H1 (cell line): ENCODE measurements around the gene MPC1. TPM values are rescaled to one million over a fixed set of nuclear protein-coding genes. Genes with fewer than 3 reads are reported as not detected.

Source experiments
- CTCF ChIA-PET: fragments of 300-600 bp; sonication (Branson Sonifier 250); formaldehyde crosslinking; loops from one replicate; lab custom pipeline; 2021; ENCODE audit not compliant: partially characterized antibody; lab: Charles Lee
- POLR2A ChIA-PET: fragments of 300-600 bp; sonication (Branson Sonifier 250); formaldehyde crosslinking; loops from one replicate; lab custom pipeline; 2021; ENCODE audit warnings: inconsistent platforms; ENCODE audit not compliant: partially characterized antibody; lab: Charles Lee
- DNase-seq, 2 experiments: peaks; one replicate each; pipeline versions ENCODE4 v3.0.0 to v3.0.0-alpha.2; 2010 to 2022; ENCODE audit warnings: low spot score in 2 of 2, low read depth in 1 of 2, mixed read lengths in 1 of 2
- FAIRE-seq: peaks from 2 replicates; lab custom pipeline; 2011; peaks lifted over from hg19 to GRCh38; lab: Jason Lieb, UNC
- H2AFZ ChIP-seq: 2 replicates; pipeline ENCODE4 v1.8.1; 2012; ENCODE audit warnings: low read length, inconsistent platforms
- H2AK5ac ChIP-seq: 2 replicates; pipeline ENCODE4 v1.6.1; 2013; ENCODE audit warnings: low read depth, low read length
- H2BK120ac ChIP-seq: replicated peaks from 2 replicates; pipeline ENCODE3; 2013; ENCODE audit warnings: low read depth, low read length, inconsistent platforms
- H2BK12ac ChIP-seq: 2 replicates; pipeline ENCODE4 v1.6.1; 2013; ENCODE audit warnings: low read depth, low read length
- H2BK15ac ChIP-seq: 2 replicates; pipeline ENCODE4 v1.6.1; 2013; ENCODE audit warnings: low read length
- H2BK20ac ChIP-seq: 2 replicates; pipeline ENCODE4 v1.6.1; 2013; ENCODE audit warnings: low read length
- H2BK5ac ChIP-seq: 2 replicates; pipeline ENCODE4 v1.6.1; 2013; ENCODE audit warnings: low read depth, low read length
- H3K14ac ChIP-seq: 2 replicates; pipeline ENCODE4 v1.6.1; 2013; ENCODE audit warnings: inconsistent platforms; ENCODE audit not compliant: insufficient read length
- H3K18ac ChIP-seq: 2 replicates; pipeline ENCODE4 v1.6.1; 2013; ENCODE audit warnings: low read length; ENCODE audit errors: extremely low read depth
- H3K23ac ChIP-seq: 2 replicates; pipeline ENCODE4 v1.6.1; 2013; ENCODE audit warnings: inconsistent platforms; ENCODE audit not compliant: insufficient read length
- H3K23me2 ChIP-seq: 2 replicates; pipeline ENCODE4 v1.6.1; 2013; ENCODE audit warnings: low read depth, low read length
- H3K27ac ChIP-seq: 2 replicates; pipeline ENCODE4 v1.6.1; 2011; ENCODE audit warnings: low read depth, low read length, inconsistent platforms
- H3K27me3 ChIP-seq, 4 experiments: replicated peaks in 1 of 4; 1 replicate in 1 of 4; 2 replicates in 3 of 4; pipeline versions ENCODE4 v1.6.1 to v1.8.1; 2011 to 2013; ENCODE audit warnings: low read length in 3 of 4, mild to moderate bottlenecking in 3 of 4, inconsistent platforms in 2 of 4, mixed read lengths in 2 of 4, moderate library complexity in 1 of 4; ENCODE audit not compliant: control insufficient read depth in 3 of 4, insufficient read depth in 3 of 4; ENCODE audit errors: extremely low read depth in 1 of 4
- H3K36me3 ChIP-seq, 4 experiments: 2 replicates each; pipeline versions ENCODE4 v1.6.1 to v1.8.1; 2011 to 2013; ENCODE audit warnings: mild to moderate bottlenecking in 4 of 4, low read length in 3 of 4, moderate library complexity in 2 of 4, control low read depth in 1 of 4, inconsistent platforms in 1 of 4; ENCODE audit not compliant: insufficient read depth in 4 of 4, control insufficient read depth in 2 of 4
- H3K4ac ChIP-seq: replicated peaks from 2 replicates; pipeline ENCODE3; 2013; ENCODE audit warnings: low read length, low read depth, mixed read lengths, inconsistent platforms; ENCODE audit not compliant: insufficient read length
- H3K4me1 ChIP-seq, 4 experiments: replicated peaks in 1 of 4; 1 replicate in 1 of 4; 2 replicates in 3 of 4; pipeline versions ENCODE4 v1.6.1 to v1.8.1; 2011 to 2013; ENCODE audit warnings: low read length in 3 of 4, inconsistent platforms in 2 of 4, mixed read lengths in 1 of 4; ENCODE audit not compliant: insufficient read depth in 4 of 4, control insufficient read depth in 3 of 4
- H3K4me2 ChIP-seq, 2 experiments: 2 replicates each; pipeline versions ENCODE4 v1.6.1 to v1.8.1; 2011 to 2013; ENCODE audit warnings: low read depth in 2 of 2, low read length in 2 of 2, control low read depth in 1 of 2, inconsistent platforms in 1 of 2, mild to moderate bottlenecking in 1 of 2; ENCODE audit not compliant: insufficient read depth in 1 of 2
- H3K4me3 ChIP-seq, 4 experiments: fragments of 200-600, 300-600 bp in 1 of 4; sonication (generic), shearing (Covaris generic), sonication (Bioruptor Twin) in 1 of 4; 2 replicates each; pipeline versions ENCODE4 v1.5.1 to v1.8.1; 2011 to 2016; ENCODE audit warnings: low read length in 4 of 4, low read depth in 3 of 4, control low read depth in 2 of 4, inconsistent platforms in 2 of 4, mild to moderate bottlenecking in 2 of 4, mixed read lengths in 1 of 4, moderate library complexity in 1 of 4; ENCODE audit not compliant: insufficient read depth in 2 of 4; ENCODE audit errors: extremely low read depth in 1 of 4
- H3K56ac ChIP-seq: replicated peaks from 2 replicates; pipeline ENCODE3; 2013; ENCODE audit warnings: low read depth, mild to moderate bottlenecking, mixed read lengths, low read length, inconsistent platforms; ENCODE audit not compliant: insufficient read length
- H3K79me1 ChIP-seq: 2 replicates; pipeline ENCODE4 v1.6.1; 2013; ENCODE audit warnings: low read depth, low read length, control low read depth
- H3K79me2 ChIP-seq, 2 experiments: 2 replicates each; pipeline versions ENCODE4 v1.6.1 to v1.8.1; 2012 to 2013; ENCODE audit warnings: low read length in 2 of 2, mild to moderate bottlenecking in 2 of 2, inconsistent platforms in 1 of 2; ENCODE audit not compliant: insufficient read depth in 2 of 2, control insufficient read depth in 1 of 2
- H3K9ac ChIP-seq, 4 experiments: replicated peaks in 1 of 4; 1 replicate in 1 of 4; 2 replicates in 3 of 4; pipeline versions ENCODE4 v1.6.1 to v1.8.1; 2011 to 2013; ENCODE audit warnings: low read depth in 3 of 4, low read length in 3 of 4, control low read depth in 2 of 4, mild to moderate bottlenecking in 2 of 4, moderate library complexity in 2 of 4, inconsistent platforms in 1 of 4; ENCODE audit errors: extremely low read depth in 1 of 4
- H3K9me3 ChIP-seq, 2 experiments: 2 replicates each; pipeline versions ENCODE4 v1.6.1 to v1.8.1; 2012 to 2013; ENCODE audit warnings: mild to moderate bottlenecking in 2 of 2, moderate library complexity in 2 of 2, control low read depth in 1 of 2, inconsistent platforms in 1 of 2, low read depth in 1 of 2, low read length in 1 of 2, mixed read lengths in 1 of 2; ENCODE audit not compliant: insufficient read depth in 2 of 2
- H4K20me1 ChIP-seq, 2 experiments: replicated peaks in 1 of 2; 2 replicates each; pipeline versions ENCODE3 to v1.8.1; 2011 to 2013; ENCODE audit warnings: inconsistent platforms in 2 of 2, low read length in 2 of 2, mild to moderate bottlenecking in 1 of 2; ENCODE audit not compliant: insufficient read depth in 2 of 2, control insufficient read depth in 1 of 2
- H4K5ac ChIP-seq: 2 replicates; pipeline ENCODE4 v1.6.1; 2013; ENCODE audit warnings: low read length, low read depth, mixed read lengths, inconsistent platforms; ENCODE audit not compliant: insufficient read length
- H4K8ac ChIP-seq: 2 replicates; pipeline ENCODE4 v1.8.0; 2013; ENCODE audit warnings: mild to moderate bottlenecking, moderate library complexity, low read length, inconsistent platforms; ENCODE audit not compliant: insufficient read depth; ENCODE audit errors: extremely low read depth
- H4K91ac ChIP-seq: replicated peaks from 2 replicates; pipeline ENCODE3; 2013; ENCODE audit warnings: low read length, mixed read lengths, inconsistent platforms; ENCODE audit not compliant: insufficient read length
- BACH1 ChIP-seq: IDR thresholded peaks from 2 replicates; pipeline ENCODE4 v1.6.1; 2012; ENCODE audit warnings: low read length, improper control_type of control experiment
- EP300 ChIP-seq, 2 experiments: IDR thresholded peaks; 1 replicate in 1 of 2; 2 replicates in 1 of 2; pipeline ENCODE4 v1.6.1; 2011 to 2012; ENCODE audit warnings: low read depth in 2 of 2, low read length in 2 of 2, mild to moderate bottlenecking in 2 of 2, borderline replicate concordance in 1 of 2, inconsistent platforms in 1 of 2, moderate library complexity in 1 of 2
- GABPA ChIP-seq: IDR thresholded peaks from 2 replicates; pipeline ENCODE4 v1.6.1; 2011; ENCODE audit warnings: mild to moderate bottlenecking, low read length, moderate library complexity, borderline replicate concordance; ENCODE audit not compliant: insufficient read depth
- JUN ChIP-seq: IDR thresholded peaks from 2 replicates; pipeline ENCODE4 v1.6.1; 2011; ENCODE audit warnings: low read depth, mild to moderate bottlenecking, improper control_type of control experiment, low read length
- JUND ChIP-seq: IDR thresholded peaks from 2 replicates; pipeline ENCODE4 v1.6.1; 2011; ENCODE audit warnings: mild to moderate bottlenecking, improper control_type of control experiment, low read length
- MAX ChIP-seq: IDR thresholded peaks from 2 replicates; pipeline ENCODE4 v1.6.1; 2012; ENCODE audit warnings: inconsistent platforms
- POLR2AphosphoS5 ChIP-seq: IDR thresholded peaks from 2 replicates; pipeline ENCODE4 v1.6.1; 2011; ENCODE audit warnings: low read depth, low read length
- RXRA ChIP-seq: IDR thresholded peaks from 2 replicates; pipeline ENCODE4 v1.6.1; 2011; ENCODE audit warnings: low read depth, mild to moderate bottlenecking, low read length, moderate library complexity; ENCODE audit not compliant: insufficient read depth
- SIN3A ChIP-seq, 2 experiments: IDR thresholded peaks in 1 of 2; conservative IDR thresholded peaks in 1 of 2; 2 replicates each; pipeline ENCODE4 v1.6.1; 2011 to 2012; ENCODE audit warnings: low read length in 2 of 2, improper control_type of control experiment in 1 of 2, low read depth in 1 of 2, mild to moderate bottlenecking in 1 of 2
- SP1 ChIP-seq: IDR thresholded peaks from 2 replicates; pipeline ENCODE4 v1.6.1; 2011; ENCODE audit warnings: low read depth, low read length
- TCF12 ChIP-seq: IDR thresholded peaks from 2 replicates; pipeline ENCODE4 v1.6.1; 2011; ENCODE audit warnings: low read depth, mild to moderate bottlenecking, low read length
- WGBS, 2 experiments: shearing (Covaris generic) in 1 of 2; methylation state at CpG; one replicate each; pipeline versions ENCODE4 v1.1.6 to v1.1.7; 2013 to 2015; ENCODE audit warnings: low lambda C conversion rate in 2 of 2, mixed read lengths in 2 of 2, inconsistent platforms in 1 of 2, low coverage in 1 of 2, missing lambda C conversion rate in 1 of 2; ENCODE audit not compliant: insufficient replicate concordance in 2 of 2, insufficient coverage in 1 of 2, insufficient read length in 1 of 2; ENCODE audit errors: extremely low coverage in 1 of 2, missing lambda C conversion rate in 1 of 2; 5-methylcytosine and 5-hydroxymethylcytosine counted together
- polyA plus RNA-seq, 7 experiments: library from polyadenylated mRNA; depleted of rRNA in 3 of 7; stranded (reverse) in 5 of 7; unstranded in 2 of 7; fragments of >200 nt in 5 of 7; fragments of 200-250 nt in 2 of 7; gene quantifications; 1 replicate in 5 of 7; 2 replicates in 1 of 7; 4 replicates in 1 of 7; pipeline versions ENCODE4 v1.2.1 to v1.2.3, GENCODE V29; 2011 to 2013; ENCODE audit warnings: missing spikeins in 2 of 7, mixed read lengths in 2 of 7
- total RNA-seq: library from RNA; stranded (reverse); fragmentation: NEBNext Ultra II Directional; extraction: Animal tissue kit (Norgen Biotek cat#: 25700); gene quantifications from 2 replicates; pipeline ENCODE4 v1.2.1, GENCODE V29; 2021

MPC1 gene
- total and polyA plus RNA-seq, 2 of the 8 experiments (the other 6 are each of a cell fraction or from before 2014, with no cell fraction given): 10.2 to 12.6 TPM

GRCh38 chr6:166365221-166365620 lies 17.5 kb downstream of the MPC1 start:
- Histone ChIP-seq H3K14ac (no peak overlapping the region), H2BK12ac (no peak overlapping the region), H3K23ac (no peak overlapping the region), H3K23me2 (no peaks in the 10 kb centered on the region), H2AK5ac (no peak overlapping the region), H2BK120ac (no peak overlapping the region), H3K56ac (no peak overlapping the region), H3K18ac (no peak overlapping the region; the same call in 1 of the 2 replicates), H3K9me3 (no peaks in the 10 kb centered on the region; a peak in 1 of 4 replicates), H3K4ac (no peak overlapping the region), H4K8ac (no peak overlapping the region), H4K5ac (no peak overlapping the region), H3K27me3 (no peaks in the 10 kb centered on the region), H2AFZ (no peak overlapping the region), H3K4me1 (peaks cover 2 to 18% (median 13%) of the 10 kb centered on the region in 4 experiments; a peak in 6 of 7 replicates), H4K20me1 (no peaks in the 10 kb centered on the region), H2BK20ac (no peak overlapping the region), H2BK5ac (no peak overlapping the region), H3K36me3 (no peaks in the 10 kb centered on the region), H3K79me1 (no peaks in the 10 kb centered on the region), H3K4me3 (peak overlapping the region in 1 of 4 experiments; percentile 45; a peak in 2 of 8 replicates), H3K4me2 (peak overlapping the region; percentile 58 to 62), H4K91ac (no peak overlapping the region), H2BK15ac (no peak overlapping the region), H3K79me2 (no peaks in the 10 kb centered on the region), H3K27ac (peak overlapping the region; percentile 60; the same call in 1 of the 2 replicates), H3K9ac (no peak overlapping the region)
- FAIRE-seq: peak; percentile 71
- no peak for DNase-seq
- ChIA-PET CTCF (interaction anchor here (1.2 to 3.0 kb wide), 5 partner anchors 9 to 38 kb away, joined by 3 to 19 read pairs (median 3); no protein-coding TSS in a partner anchor), POLR2A (interaction anchor here (1.0 to 2.3 kb wide), 5 partner anchors 8 to 23 kb away, joined by 3 to 7 read pairs (median 3); no protein-coding TSS in a partner anchor)
- WGBS, 2 experiments: 0% methylated on average over 2 of the region's 2 CpGs; no CpG with 5 or more reads in 1 of the 2 experiments
- TF ChIP-seq POLR2AphosphoS5 (no peak), RXRA (no peak), BACH1 (peak; percentile 89), GABPA (no peak), EP300 (IDR thresholded peaks at IDR 0.05; ENCODE audit: borderline replicate concordance in 1 of 2, low read depth in 2 of 2, low read length in 2 of 2) (peak in 1 of 2 experiments; percentile 58; a peak in 1 of 3 replicates), MAX (no peak), SP1 (0 out of 2 replicates have a peak, but pooled peaks have one; percentile 13), JUN (peak; percentile 72; the same call in 1 of the 2 replicates), JUND (peak; percentile 91), SIN3A (conservative IDR thresholded peaks at IDR 0.05 in 1 of 2, IDR thresholded peaks at IDR 0.05 in 1 of 2; ENCODE audit: low read depth in 1 of 2, low read length in 2 of 2) (0 out of 4 replicates have a peak, but pooled peaks have one; percentile 44 to 67), TCF12 (peak; percentile 86; the same call in 1 of the 2 replicates)
